K562 (cell line): ENCODE results near the gene PRKCB.

Source experiments
- ATF2 ChIP-seq: sonication (generic); formaldehyde crosslinking; IDR thresholded peaks from 2 replicates; pipeline ENCODE4 v1.8.1; 2022; ENCODE audit warnings: missing genetic modification reagents
- CTCF ChIP-seq, 3 experiments: IDR thresholded peaks in 2 of 3; conservative IDR thresholded peaks in 1 of 3; 2 replicates each; pipeline ENCODE4 v1.5.1; 2011 to 2012; ENCODE audit warnings: low read length in 3 of 3, mild to moderate bottlenecking in 3 of 3, control low read depth in 2 of 3, improper control_type of control experiment in 1 of 3, inconsistent platforms in 1 of 3, low read depth in 1 of 3, mixed read lengths in 1 of 3, moderate library complexity in 1 of 3; ENCODE audit not compliant: insufficient read depth in 2 of 3
- ETS2 ChIP-seq: IDR thresholded peaks from 2 replicates; pipeline ENCODE4 v1.6.1; 2016; ENCODE audit warnings: borderline replicate concordance, missing genetic modification characterization, mild to moderate bottlenecking, moderate library complexity, missing compliant biosample characterization; ENCODE audit not compliant: poor library complexity, severe bottlenecking
- IRF1 ChIP-seq: sonication (generic); formaldehyde crosslinking; IDR thresholded peaks from 2 replicates; pipeline ENCODE4 v1.8.0; 2022; ENCODE audit warnings: missing genetic modification reagents, mild to moderate bottlenecking, borderline replicate concordance
- MAX ChIP-seq: sonication (generic); formaldehyde crosslinking; IDR thresholded peaks from 2 replicates; pipeline ENCODE4 v1.9.0; 2022; ENCODE audit warnings: mild to moderate bottlenecking, missing genetic modification reagents
- PHF8 ChIP-seq: fragments of 200-600 bp; sonication (generic); IDR thresholded peaks from 2 replicates; pipeline ENCODE4 v1.6.1; 2012; ENCODE audit warnings: mixed run types, mild to moderate bottlenecking, inconsistent platforms, low read length, moderate library complexity, borderline replicate concordance
- POLR2AphosphoS5 ChIP-seq: IDR thresholded peaks from 2 replicates; pipeline ENCODE4 v1.6.1; 2011; ENCODE audit warnings: mild to moderate bottlenecking, low read depth, low read length, moderate library complexity; ENCODE audit not compliant: control insufficient read depth, insufficient read depth
- RCOR1 ChIP-seq, 2 experiments: IDR thresholded peaks; 2 replicates each; pipeline ENCODE4 v1.6.1; 2012; ENCODE audit warnings: low read depth in 2 of 2, low read length in 2 of 2, borderline replicate concordance in 1 of 2, improper control_type of control experiment in 1 of 2
- RFX5 ChIP-seq: IDR thresholded peaks from 2 replicates; pipeline ENCODE4 v1.6.1; 2011; ENCODE audit warnings: low read depth, mild to moderate bottlenecking, improper control_type of control experiment, low read length
- SMARCA5 ChIP-seq: fragments of 450-650 bp; IDR thresholded peaks from 2 replicates; pipeline ENCODE4 v1.6.1; 2016
- ZBTB40 ChIP-seq, 2 experiments: fragments of 450-650 bp in 1 of 2; sonication (generic) in 1 of 2; formaldehyde crosslinking in 1 of 2; IDR thresholded peaks; 2 replicates each; pipeline versions ENCODE4 v1.7.1 to v1.9.0; 2016 to 2022; ENCODE audit warnings: inconsistent platforms in 1 of 2, mild to moderate bottlenecking in 1 of 2, missing genetic modification reagents in 1 of 2
- ZNF431 ChIP-seq: sonication (generic); formaldehyde crosslinking; IDR thresholded peaks from 2 replicates; pipeline ENCODE4 v1.8.0; 2022; ENCODE audit warnings: mild to moderate bottlenecking, missing genetic modification reagents
- ZNF79 ChIP-seq: fragments of 250-450 bp; sonication (Bioruptor Pico); IDR thresholded peaks from 2 replicates; pipeline ENCODE4 v1.4.0; 2020; ENCODE audit warnings: low read depth, mild to moderate bottlenecking, moderate library complexity

GRCh38 chr16:23901178-23902033 is 65.6 kb downstream of the PRKCB start:
- TF ChIP-seq SMARCA5 (no peak), ZBTB40 (IDR thresholded peaks at IDR 0.05) (no peak), ZBTB40 (CRISPR knock-in tag; IDR thresholded peaks at IDR 0.05) (no peak), ZNF79 (no peak), ETS2 (tag) (no peak), CTCF (IDR thresholded peaks at IDR 0.05 in 2 of 3, conservative IDR thresholded peaks at IDR 0.05 in 1 of 3; ENCODE audit: insufficient read depth in 2 of 3, low read depth in 1 of 3, low read length in 3 of 3) (peak; percentile 33 to 55 (median 49); a peak in 5 of 6 replicates), POLR2AphosphoS5 (peak; percentile 98), IRF1 (CRISPR knock-in tag) (no peak), PHF8 (peak; percentile 14; the same call in 1 of the 2 replicates), ZNF431 (CRISPR knock-in tag) (no peak), RCOR1 (IDR thresholded peaks at IDR 0.05; ENCODE audit: borderline replicate concordance in 1 of 2, low read depth in 2 of 2, low read length in 2 of 2) (peak; percentile 93 to 95; a peak in 3 of 4 replicates), ATF2 (no peak), RFX5 (no peak), MAX (CRISPR knock-in tag) (peak; percentile 67)
